ENCODE measurements around the gene EEF1AKMT3. TPM values are rescaled to one million over a fixed set of nuclear protein-coding genes. Genes with fewer than 3 reads are reported as not detected.

The EEF1AKMT3 gene
- polyA plus RNA-seq, 1 experiment = 9.1 TPM

- no peak for TF ChIP-seq CTCF (IDR thresholded peaks at IDR 0.05; ENCODE audit: insufficient read depth, low read depth, low read length)
- no peak overlapping the region for H3K4me3 ChIP-seq (ENCODE audit: low read depth, low read length)
- H3K36me3 ChIP-seq (ENCODE audit: control insufficient read depth, insufficient read depth, low read length) = peaks cover 11% of the 10 kb centered on the region
- CTCF ChIA-PET = interaction anchor here (0.6 to 3.0 kb wide), 23 partner anchors 8 to 146 kb away, joined by 3 to 58 read pairs (median 4); partner anchors contain the start of genes AGAP2, CYP27B1, EEF1AKMT3 and METTL1
- POLR2A ChIA-PET = no interaction called here
- 0 out of 2 replicates have a peak, but pooled peaks cover 1% of the 10 kb centered on the region for H3K27me3 ChIP-seq (ENCODE audit: control insufficient read depth, insufficient read depth, low read length)
- DNase-seq (ENCODE audit: low read depth) = no peak
Observed at GRCh38 chr12:57724936-57725740, 47.3 kb upstream of the EEF1AKMT3 start.

DNA sequence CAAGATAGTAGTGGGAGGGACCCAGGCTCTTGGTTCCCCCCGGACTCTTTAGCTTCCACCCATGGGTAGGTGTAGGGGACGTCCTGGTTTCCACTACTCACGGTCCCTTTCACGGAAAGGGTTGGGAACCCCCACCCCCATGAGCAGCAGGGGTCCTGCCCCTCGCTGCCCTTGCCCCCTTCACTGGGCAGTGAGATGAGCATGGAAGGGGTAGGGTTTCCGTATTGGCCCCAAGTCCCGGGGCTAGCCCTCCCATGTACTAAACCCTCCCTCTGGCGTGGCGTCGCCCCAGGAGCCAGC, 46.6 kb upstream of the EEF1AKMT3 start:
- CTCF ChIA-PET = interaction anchor here (0.6 to 3.0 kb wide), 27 partner anchors 9 to 185 kb away, joined by 3 to 58 read pairs (median 4); partner anchors contain the start of genes AGAP2, CYP27B1, EEF1AKMT3 and METTL1
- H3K36me3 ChIP-seq (ENCODE audit: control insufficient read depth, insufficient read depth, low read length) = peaks cover 6% of the 10 kb centered on the region
- TF ChIP-seq CTCF (IDR thresholded peaks at IDR 0.05; ENCODE audit: insufficient read depth, low read depth, low read length) = no peak
- POLR2A ChIA-PET = interaction anchor here (0.5 kb wide), 1 partner anchor 122 kb away, joined by 3 read pairs; no protein-coding TSS in a partner anchor
- 0 out of 2 replicates have a peak, but pooled peaks cover 1% of the 10 kb centered on the region for H3K27me3 ChIP-seq (ENCODE audit: control insufficient read depth, insufficient read depth, low read length)
- H3K4me3 ChIP-seq (ENCODE audit: low read depth, low read length) = peak overlapping the region; percentile 93
- no peak for DNase-seq (ENCODE audit: low read depth)

DNA sequence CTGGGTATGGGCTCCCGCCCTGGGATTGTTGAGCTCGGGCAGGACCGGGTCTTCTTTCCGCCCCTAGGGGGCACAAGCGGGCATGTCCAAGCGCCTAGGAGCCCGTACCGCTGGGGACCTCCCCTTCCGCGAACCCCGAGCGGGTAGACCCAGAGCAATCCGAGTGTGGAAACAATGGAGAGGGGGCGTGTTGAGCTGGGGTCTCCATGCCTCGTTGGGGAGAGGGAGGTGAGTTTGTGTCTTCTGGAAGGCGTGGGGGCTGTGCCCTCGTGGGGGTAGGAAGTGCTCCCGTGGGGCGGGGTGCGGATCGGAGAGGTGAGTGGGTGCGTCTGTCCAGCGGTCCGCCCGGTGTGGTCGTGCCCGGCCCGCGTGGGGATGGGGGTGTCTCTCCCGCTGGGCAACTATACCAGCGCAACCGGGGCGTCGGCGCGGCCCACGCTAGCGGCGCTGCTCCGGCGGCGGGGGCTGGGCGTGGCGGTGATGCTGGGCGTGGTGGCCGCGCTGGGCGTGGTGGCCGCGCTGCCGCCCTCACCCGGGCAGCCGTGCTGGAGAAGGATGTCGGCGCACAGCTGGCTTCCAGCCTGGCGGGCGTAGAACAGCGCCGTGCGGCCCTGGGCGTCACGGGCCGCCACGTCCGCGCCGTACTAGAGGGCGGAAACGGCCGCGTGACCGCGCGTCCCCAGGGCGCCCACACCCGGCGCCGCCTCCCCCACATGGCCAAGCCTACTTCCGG, 46.1 kb upstream of the EEF1AKMT3 start:
- DNase-seq (ENCODE audit: low read depth) = peak; percentile 19
- Histone ChIP-seq H3K4me3 (ENCODE audit: low read depth, low read length) (peak overlapping the region; percentile 93), H3K36me3 (ENCODE audit: control insufficient read depth, insufficient read depth, low read length) (peaks cover 4% of the 10 kb centered on the region), H3K27me3 (ENCODE audit: control insufficient read depth, insufficient read depth, low read length) (0 out of 2 replicates have a peak, but pooled peaks cover 1% of the 10 kb centered on the region)
- ChIA-PET CTCF (interaction anchor here (0.6 to 3.0 kb wide), 30 partner anchors 10 to 1056 kb away, joined by 3 to 58 read pairs (median 4); partner anchors contain the start of genes AGAP2, B4GALNT1, CDK4 and CYP27B1), POLR2A (interaction anchor here (0.5 kb wide), 1 partner anchor 122 kb away, joined by 3 read pairs; no protein-coding TSS in a partner anchor)
- peak; percentile 98 for TF ChIP-seq CTCF (IDR thresholded peaks at IDR 0.05; ENCODE audit: insufficient read depth, low read depth, low read length)

- peaks cover 4% of the 10 kb centered on the region for H3K36me3 ChIP-seq (ENCODE audit: control insufficient read depth, insufficient read depth, low read length)
- CTCF ChIA-PET = interaction anchor here (0.7 to 3.0 kb wide), 17 partner anchors 9 to 1056 kb away, joined by 3 to 58 read pairs (median 4); partner anchors contain the start of genes AGAP2, B4GALNT1, CDK4 and OS9
- POLR2A ChIA-PET = no interaction called here
- peak; percentile 61 for TF ChIP-seq CTCF (IDR thresholded peaks at IDR 0.05; ENCODE audit: insufficient read depth, low read depth, low read length)
- 0 out of 2 replicates have a peak, but pooled peaks cover 1% of the 10 kb centered on the region for H3K27me3 ChIP-seq (ENCODE audit: control insufficient read depth, insufficient read depth, low read length)
- DNase-seq (ENCODE audit: low read depth) = no peak
- H3K4me3 ChIP-seq (ENCODE audit: low read depth, low read length) = peak overlapping the region; percentile 93
Observed at GRCh38 chr12:57726884-57727757, 45.3 kb upstream of the EEF1AKMT3 start.
